GM12878 (cell line): ENCODE data around the gene ANO2. TPM values are rescaled to one million over a fixed set of nuclear protein-coding genes. Genes with fewer than 3 reads are reported as not detected.

Experiments
- ATAC-seq: fragments of 200-7000 bp; cut with Tn5 transposase; 3 replicates; pipeline ENCODE4 v1.9.1; 2020; ENCODE audit warnings: mild to moderate bottlenecking, moderate library complexity
- BruUV-seq: library from RNA; stranded (reverse); fragments of 400-500 nt; replicated peaks from 2 replicates; lab custom pipeline; 2021; lab: Mats Ljungman, UMichigan
- CTCF ChIA-PET: fragments of 300-600 bp; sonication (Branson Sonifier 250); formaldehyde crosslinking; extraction: SDS; loops from one replicate; lab custom pipeline; 2021; ENCODE audit warnings: inconsistent platforms; lab: Yijun Ruan, JAX
- POLR2A ChIA-PET: fragments of 350-600 bp; formaldehyde crosslinking; extraction: SDS; loops from one replicate; lab custom pipeline; 2021; ENCODE audit warnings: inconsistent platforms; lab: Charles Lee
- RAD21 ChIA-PET: fragments of 300-600 bp; sonication (Branson Sonifier 250); formaldehyde crosslinking; loops from one replicate; lab custom pipeline; 2023; ENCODE audit warnings: antibody characterized with exemption; ENCODE audit not compliant: unreplicated experiment; lab: Charles Lee
- SMC1A ChIA-PET: fragments of 300-600 bp; sonication (Branson Sonifier 250); formaldehyde crosslinking; loops from one replicate; lab custom pipeline; 2023; ENCODE audit not compliant: unreplicated experiment, uncharacterized antibody; lab: Charles Lee
- DNase-seq: peaks from one replicate; pipeline ENCODE4 v3.0.0-alpha.2; 2011; ENCODE audit warnings: low read depth, low spot score
- FAIRE-seq: peaks from 3 replicates; lab custom pipeline; 2011; peaks lifted over from hg19 to GRCh38; lab: Jason Lieb, UNC
- H2AFZ ChIP-seq: 2 replicates; pipeline ENCODE4 v1.6.0; 2011; ENCODE audit warnings: low read depth, low read length, control low read depth; ENCODE audit not compliant: control insufficient read depth
- H3K27ac ChIP-seq: 2 replicates; pipeline ENCODE4 v1.5.1; 2011; ENCODE audit warnings: control low read depth; ENCODE audit not compliant: control insufficient read depth, insufficient read depth
- H3K27me3 ChIP-seq, 2 experiments: replicated peaks in 1 of 2; 2 replicates each; pipeline versions ENCODE4 v1.6.0 to v1.6.1; 2011; ENCODE audit warnings: low read length in 1 of 2; ENCODE audit not compliant: control insufficient read depth in 2 of 2, insufficient read depth in 2 of 2
- H3K36me3 ChIP-seq, 2 experiments: 2 replicates each; pipeline ENCODE4 v1.5.1; 2011; ENCODE audit warnings: low read length in 1 of 2; ENCODE audit not compliant: control insufficient read depth in 2 of 2, insufficient read depth in 2 of 2
- H3K4me1 ChIP-seq: 2 replicates; pipeline ENCODE4 v1.6.1; 2011; ENCODE audit warnings: mild to moderate bottlenecking, low read length, moderate library complexity, mixed read lengths; ENCODE audit not compliant: control insufficient read depth, insufficient read depth
- H3K4me2 ChIP-seq: 2 replicates; pipeline ENCODE4 v1.6.0; 2011; ENCODE audit warnings: control low read depth; ENCODE audit not compliant: control insufficient read depth, insufficient read depth
- H3K4me3 ChIP-seq: fragments of 200-600 bp; sonication (generic); 2 replicates; pipeline ENCODE4 v1.5.1; 2016
- H3K79me2 ChIP-seq: 2 replicates; pipeline ENCODE4 v1.6.0; 2011; ENCODE audit warnings: low read length; ENCODE audit not compliant: control insufficient read depth, insufficient read depth
- H3K9ac ChIP-seq: 2 replicates; pipeline ENCODE4 v1.8.0; 2011; ENCODE audit warnings: low read length, control low read depth, mixed read lengths; ENCODE audit not compliant: control insufficient read depth, insufficient read depth
- H3K9me3 ChIP-seq: replicated peaks from 3 replicates; pipeline ENCODE4 v1.5.1; 2011; ENCODE audit warnings: mild to moderate bottlenecking, low read length; ENCODE audit not compliant: control insufficient read depth, insufficient read depth
- H4K20me1 ChIP-seq: 2 replicates; pipeline ENCODE4 v1.6.0; 2011; ENCODE audit not compliant: control insufficient read depth, insufficient read depth
- ASH2L ChIP-seq: fragments of 300-600, 200-600 bp; sonication (generic); IDR thresholded peaks from 2 replicates; pipeline ENCODE4 v1.6.1; 2017; ENCODE audit warnings: low read depth, mild to moderate bottlenecking, borderline replicate concordance
- BACH1 ChIP-seq: fragments of 450-650 bp; IDR thresholded peaks from 2 replicates; pipeline ENCODE4 v1.6.1; 2017; ENCODE audit warnings: mild to moderate bottlenecking, borderline replicate concordance
- BMI1 ChIP-seq: fragments of 450-650 bp; IDR thresholded peaks from 2 replicates; pipeline ENCODE4 v1.6.1; 2016; ENCODE audit warnings: mild to moderate bottlenecking, moderate library complexity, borderline replicate concordance
- CHD2 ChIP-seq: IDR thresholded peaks from 2 replicates; pipeline ENCODE4 v1.6.1; 2011; ENCODE audit warnings: low read depth, low read length, improper control_type of control experiment, borderline replicate concordance
- ESRRA ChIP-seq: IDR thresholded peaks from 2 replicates; pipeline ENCODE4 v1.6.1; 2012; ENCODE audit warnings: mild to moderate bottlenecking, low read length, improper control_type of control experiment
- FOS ChIP-seq: IDR thresholded peaks from 3 replicates; pipeline ENCODE4 v1.6.1; 2011; ENCODE audit warnings: borderline replicate concordance; ENCODE audit not compliant: insufficient read length; ENCODE audit errors: extremely low read depth
- GATAD2B ChIP-seq: fragments of 450-650 bp; conservative IDR thresholded peaks from 2 replicates; pipeline ENCODE4 v1.6.1; 2017; ENCODE audit warnings: low read depth, mild to moderate bottlenecking, moderate library complexity
- JUND ChIP-seq: IDR thresholded peaks from 2 replicates; pipeline ENCODE4 v1.6.1; 2012; ENCODE audit warnings: low read depth, mild to moderate bottlenecking, low read length, improper control_type of control experiment, moderate library complexity
- MTA3 ChIP-seq: IDR thresholded peaks from 2 replicates; pipeline ENCODE4 v1.6.1; 2012; ENCODE audit warnings: low read length, inconsistent platforms, borderline replicate concordance
- MYC ChIP-seq: IDR thresholded peaks from 2 replicates; pipeline ENCODE4 v1.6.1; 2011; ENCODE audit warnings: mild to moderate bottlenecking, low read length, moderate library complexity, inconsistent platforms; ENCODE audit not compliant: insufficient read depth, insufficient replicate concordance, insufficient read length, severe bottlenecking
- RBBP5 ChIP-seq: fragments of 200-600 bp; sonication (generic); conservative IDR thresholded peaks from 2 replicates; pipeline ENCODE4 v1.6.1; 2016
- RCOR1 ChIP-seq: conservative IDR thresholded peaks from 2 replicates; pipeline ENCODE4 v1.6.1; 2012; ENCODE audit warnings: low read depth, low read length, improper control_type of control experiment
- RUNX3 ChIP-seq: IDR thresholded peaks from 2 replicates; pipeline ENCODE4 v1.6.1; 2012; ENCODE audit warnings: low read length, inconsistent platforms
- SMC3 ChIP-seq: IDR thresholded peaks from 2 replicates; pipeline ENCODE4 v1.6.1; 2011; ENCODE audit warnings: low read length, improper control_type of control experiment, borderline replicate concordance
- STAT1 ChIP-seq: fragments of 450-650 bp; conservative IDR thresholded peaks from 2 replicates; pipeline ENCODE4 v1.6.1; 2014; ENCODE audit warnings: antibody characterized with exemption, mild to moderate bottlenecking
- SUPT20H ChIP-seq: IDR thresholded peaks from 2 replicates; pipeline ENCODE4 v1.6.1; 2011; ENCODE audit warnings: low read depth, mild to moderate bottlenecking, low read length, moderate library complexity, borderline replicate concordance; ENCODE audit not compliant: control insufficient read depth
- ZNF207 ChIP-seq: fragments of 450-650 bp; IDR thresholded peaks from 2 replicates; pipeline ENCODE4 v1.6.1; 2014; ENCODE audit warnings: antibody characterized with exemption, mild to moderate bottlenecking, borderline replicate concordance
- ZNF24 ChIP-seq: fragments of 450-650 bp; IDR thresholded peaks from 2 replicates; pipeline ENCODE4 v1.6.1; 2017; ENCODE audit warnings: antibody characterized with exemption, mild to moderate bottlenecking
- ZNF274 ChIP-seq: IDR thresholded peaks from one replicate; pipeline ENCODE4 v1.8.0; 2011; ENCODE audit not compliant: insufficient read length, insufficient read depth
- WGBS: methylation state at CpG from one replicate; pipeline ENCODE4 v1.1.6; 2016; ENCODE audit warnings: low lambda C conversion rate; ENCODE audit not compliant: insufficient replicate concordance, insufficient coverage; ENCODE audit errors: missing lambda C conversion rate; 5-methylcytosine and 5-hydroxymethylcytosine counted together
- in situ Hi-C: fragments of 300-500 bp; cut with MboI; formaldehyde crosslinking; loops from 9 replicates; pipeline ENCODE4 v1.14.3; 2018; ENCODE audit warnings: mixed read lengths
- intact Hi-C: fragments of 100-400 bp; cut with micrococcal nuclease; formaldehyde crosslinking; loops from one replicate; pipeline ENCODE4 v1.14.2; 2022; ENCODE audit not compliant: unreplicated experiment
- polyA plus RNA-seq, 11 experiments: library from polyadenylated mRNA; depleted of rRNA in 4 of 11; unstranded in 6 of 11; stranded (reverse) in 5 of 11; fragments of >200 nt; fragmentation: Nextera tagmentation in 4 of 11; fragmentation: Illumina TruSeq in 1 of 11; extraction: Ambion mirVana in 4 of 11; extraction: Trizol in 1 of 11; gene quantifications; 1 replicate in 1 of 11; 2 replicates in 10 of 11; pipeline versions ENCODE4 v1.2.1 to v1.2.3, GENCODE V29; 2011 to 2016; ENCODE audit warnings: inconsistent platforms in 2 of 11, missing spikeins in 2 of 11, low read depth in 1 of 11
- total RNA-seq, 4 experiments: library from RNA; depleted of rRNA in 3 of 4; stranded (reverse); fragments of >200 nt in 3 of 4; fragmentation: Illumina TruSeq in 1 of 4; extraction: Trizol in 1 of 4; gene quantifications; 2 replicates each; pipeline versions ENCODE4 v1.2.1 to v1.2.3, GENCODE V29; 2013 to 2021
- TF ChIP-seq, protein P1 (sequence below): IDR thresholded peaks from 2 replicates; pipeline ENCODE4 v1.6.1; 2012; ENCODE audit warnings: low read depth, low read length, improper control_type of control experiment
- TF ChIP-seq, protein P2 (sequence below), 3 experiments: IDR thresholded peaks in 2 of 3; conservative IDR thresholded peaks in 1 of 3; 2 replicates each; pipeline ENCODE4 v1.5.1; 2011; ENCODE audit warnings: low read depth in 3 of 3, low read length in 3 of 3, mild to moderate bottlenecking in 3 of 3, control low read depth in 2 of 3, moderate library complexity in 2 of 3, inconsistent platforms in 1 of 3, mixed read lengths in 1 of 3; ENCODE audit not compliant: control insufficient read depth in 2 of 3, insufficient read depth in 1 of 3; ENCODE audit errors: extremely low read depth in 1 of 3

Gene ANO2
- total and polyA plus RNA-seq, 10 of the 15 experiments (the other 5 are each of a cell fraction or from before 2014, with no cell fraction given), result not detected

DNA sequence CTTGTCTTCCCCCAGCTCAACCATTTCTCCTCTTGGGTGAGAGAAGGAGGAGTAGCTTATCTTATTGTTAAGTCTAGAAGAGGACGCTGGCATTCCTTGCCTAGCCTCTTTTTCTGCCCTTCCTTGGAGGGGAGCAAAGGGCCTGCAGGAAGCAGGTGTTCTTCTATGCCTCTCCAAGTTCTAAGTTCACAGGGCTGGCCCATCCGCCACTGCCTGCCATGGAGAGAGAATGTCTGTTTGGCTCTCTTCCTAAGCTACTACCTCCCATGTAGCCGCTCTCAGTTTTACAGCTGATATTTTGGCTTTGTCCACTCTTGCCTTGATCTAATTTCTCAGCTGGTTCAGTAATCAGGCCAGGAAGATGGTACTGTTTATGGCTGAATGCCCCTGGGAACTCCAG lies 312.0 kb downstream of the ANO2 start (continued):
- no peak for TF ChIP-seq GATAD2B
- TF ChIP-seq BMI1, result no peak
- TF ChIP-seq ESRRA, result no peak
- no peak for TF ChIP-seq FOS

DNA sequence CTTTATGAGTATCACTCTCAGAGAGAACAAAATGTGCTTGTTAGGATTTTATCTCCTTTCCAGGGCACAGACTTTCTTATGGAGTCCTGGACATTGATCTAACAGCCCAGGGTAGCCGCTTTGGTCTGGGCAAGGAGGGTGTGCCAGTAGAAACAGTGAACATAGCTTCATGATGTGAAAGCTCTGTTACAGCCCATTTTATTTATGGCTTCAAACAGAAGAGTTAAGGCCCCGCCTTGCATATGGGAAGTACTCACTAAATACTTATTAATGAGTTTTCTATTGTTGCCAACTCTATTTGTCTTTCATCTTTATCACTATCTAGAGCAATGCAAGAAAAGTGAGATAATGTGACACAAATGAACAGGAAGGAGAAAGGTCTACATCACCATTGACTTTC lies 312.6 kb downstream of the ANO2 start:
- FAIRE-seq, result no peak
- intact Hi-C loops, result no loop called here
- WGBS, result 27% methylated on average over 2 of the region's 2 CpGs

More for the DNA sequence above, 312.6 kb downstream of the ANO2 start:
- in situ Hi-C loops, result no loop called here
- ChIA-PET POLR2A (no interaction called here), SMC1A (no interaction called here), RAD21 (no interaction called here), CTCF (no interaction called here)
- Histone ChIP-seq H3K27ac (no peak overlapping the region), H2AFZ (no peak overlapping the region), H4K20me1 (no peaks in the 10 kb centered on the region), H3K36me3 (no peaks in the 10 kb centered on the region), H3K4me3 (no peak overlapping the region), H3K9me3 (no peaks in the 10 kb centered on the region), H3K4me2 (no peak overlapping the region), H3K79me2 (no peaks in the 10 kb centered on the region), H3K27me3 (peaks cover 0 to 1% of the 10 kb centered on the region in 2 experiments; a peak in 2 of 4 replicates), H3K9ac (no peak overlapping the region), H3K4me1 (no peaks in the 10 kb centered on the region)
- DNase-seq, result no peak
- TF ChIP-seq MYC (no peak), ZNF24 (no peak), RUNX3 (no peak), MTA3 (no peak), SMC3 (no peak), ZNF274 (no peak), BACH1 (no peak), RCOR1 (no peak), STAT1 (no peak), ASH2L (no peak), SUPT20H (no peak), RBBP5 (no peak), JUND (no peak), CHD2 (no peak), ZNF207 (no peak)
- TF ChIP-seq, protein P1, sequence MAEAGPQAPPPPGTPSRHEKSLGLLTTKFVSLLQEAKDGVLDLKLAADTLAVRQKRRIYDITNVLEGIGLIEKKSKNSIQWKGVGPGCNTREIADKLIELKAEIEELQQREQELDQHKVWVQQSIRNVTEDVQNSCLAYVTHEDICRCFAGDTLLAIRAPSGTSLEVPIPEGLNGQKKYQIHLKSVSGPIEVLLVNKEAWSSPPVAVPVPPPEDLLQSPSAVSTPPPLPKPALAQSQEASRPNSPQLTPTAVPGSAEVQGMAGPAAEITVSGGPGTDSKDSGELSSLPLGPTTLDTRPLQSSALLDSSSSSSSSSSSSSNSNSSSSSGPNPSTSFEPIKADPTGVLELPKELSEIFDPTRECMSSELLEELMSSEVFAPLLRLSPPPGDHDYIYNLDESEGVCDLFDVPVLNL, result no peak
- TF ChIP-seq, protein P2, sequence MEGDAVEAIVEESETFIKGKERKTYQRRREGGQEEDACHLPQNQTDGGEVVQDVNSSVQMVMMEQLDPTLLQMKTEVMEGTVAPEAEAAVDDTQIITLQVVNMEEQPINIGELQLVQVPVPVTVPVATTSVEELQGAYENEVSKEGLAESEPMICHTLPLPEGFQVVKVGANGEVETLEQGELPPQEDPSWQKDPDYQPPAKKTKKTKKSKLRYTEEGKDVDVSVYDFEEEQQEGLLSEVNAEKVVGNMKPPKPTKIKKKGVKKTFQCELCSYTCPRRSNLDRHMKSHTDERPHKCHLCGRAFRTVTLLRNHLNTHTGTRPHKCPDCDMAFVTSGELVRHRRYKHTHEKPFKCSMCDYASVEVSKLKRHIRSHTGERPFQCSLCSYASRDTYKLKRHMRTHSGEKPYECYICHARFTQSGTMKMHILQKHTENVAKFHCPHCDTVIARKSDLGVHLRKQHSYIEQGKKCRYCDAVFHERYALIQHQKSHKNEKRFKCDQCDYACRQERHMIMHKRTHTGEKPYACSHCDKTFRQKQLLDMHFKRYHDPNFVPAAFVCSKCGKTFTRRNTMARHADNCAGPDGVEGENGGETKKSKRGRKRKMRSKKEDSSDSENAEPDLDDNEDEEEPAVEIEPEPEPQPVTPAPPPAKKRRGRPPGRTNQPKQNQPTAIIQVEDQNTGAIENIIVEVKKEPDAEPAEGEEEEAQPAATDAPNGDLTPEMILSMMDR (IDR thresholded peaks at IDR 0.05 in 2 of 3, conservative IDR thresholded peaks at IDR 0.05 in 1 of 3; ENCODE audit: control insufficient read depth in 2 of 3, extremely low read depth in 1 of 3, insufficient read depth in 1 of 3, low read depth in 3 of 3, low read length in 3 of 3), result no peak
- no TSS peak for BruUV-seq
- no peak for ATAC-seq
